HG02852 (cell line): ENCODE measurements around the gene KMT2B.

Experiments
- ATAC-seq: cut with Tn5 transposase; IDR thresholded peaks from one replicate; pipeline ENCODE4 v1.9.1; 2021; ENCODE audit warnings: mild to moderate bottlenecking, moderate library complexity; ENCODE audit not compliant: unreplicated experiment

Gene KMT2B

GRCh38 chr19:35741203-35741515, 23.4 kb downstream of the KMT2B start:
- ATAC-seq = no peak

GRCh38 chr19:35742121-35742724, 24.4 kb downstream of the KMT2B start, which contains the start of gene IGFLR1:
Gene IGFLR1, minus strand, starts transcription at chr19:35742452. Its CDS starts 1,272 bp downstream, at chr19:35741180.
- ATAC-seq = no peak

GRCh38 chr19:35743640-35744429, 26.0 kb downstream of the KMT2B start:
- no peak for ATAC-seq

GRCh38 chr19:35744430-35745327, 26.9 kb downstream of the KMT2B start:
- ATAC-seq = peak; percentile 36

- ATAC-seq = peak; percentile 37
Observed at GRCh38 chr19:35745328-35746086, 27.7 kb downstream of the KMT2B start, which contains the start of the genes PSENEN and U2AF1L4. Gene PSENEN, plus strand, starts transcription at chr19:35745651. Its CDS starts 280 bp downstream, at chr19:35745931. Gene U2AF1L4, minus strand, starts transcription at chr19:35745418. Its CDS starts 27 bp downstream, at chr19:35745391.

- ATAC-seq = no peak
Observed at GRCh38 chr19:35746087-35746462, 28.3 kb downstream of the KMT2B start.

- ATAC-seq = no peak
Observed at GRCh38 chr19:35746531-35746930, 28.7 kb downstream of the KMT2B start.

- peak; percentile 72 for ATAC-seq
Observed at GRCh38 chr19:35748106-35749020, 30.6 kb downstream of the KMT2B start, which contains the start of gene LIN37. Gene LIN37, plus strand, starts transcription at chr19:35748576. Its CDS starts 149 bp downstream, at chr19:35748725.

GRCh38 chr19:35750167-35750566, 32.4 kb downstream of the KMT2B start:
- ATAC-seq = no peak

- ATAC-seq = no peak
Observed at GRCh38 chr19:35751839-35752745, 34.3 kb downstream of the KMT2B start.

- ATAC-seq = no peak
Observed at GRCh38 chr19:35752746-35753350, 35.0 kb downstream of the KMT2B start.

GRCh38 chr19:35753634-35754369, 36.0 kb downstream of the KMT2B start:
- ATAC-seq = no peak

- ATAC-seq = no peak
Observed at GRCh38 chr19:35754370-35755130, 36.7 kb downstream of the KMT2B start.

- no peak for ATAC-seq
Observed at GRCh38 chr19:35755131-35755549, 37.3 kb downstream of the KMT2B start.

- ATAC-seq = no peak
Observed at GRCh38 chr19:35755550-35756376, 38.0 kb downstream of the KMT2B start.
